NCI-H82 treated with DMSO at 0.1 percent for 48 hours (cell line): Measurements from ENCODE around the gene EIF4G2.

Source experiments
- DNase-seq: peaks from one replicate; lab custom pipeline; 2025; ENCODE audit not compliant: unreplicated experiment; lab: John Stamatoyannopoulos, UW

Gene EIF4G2

DNA sequence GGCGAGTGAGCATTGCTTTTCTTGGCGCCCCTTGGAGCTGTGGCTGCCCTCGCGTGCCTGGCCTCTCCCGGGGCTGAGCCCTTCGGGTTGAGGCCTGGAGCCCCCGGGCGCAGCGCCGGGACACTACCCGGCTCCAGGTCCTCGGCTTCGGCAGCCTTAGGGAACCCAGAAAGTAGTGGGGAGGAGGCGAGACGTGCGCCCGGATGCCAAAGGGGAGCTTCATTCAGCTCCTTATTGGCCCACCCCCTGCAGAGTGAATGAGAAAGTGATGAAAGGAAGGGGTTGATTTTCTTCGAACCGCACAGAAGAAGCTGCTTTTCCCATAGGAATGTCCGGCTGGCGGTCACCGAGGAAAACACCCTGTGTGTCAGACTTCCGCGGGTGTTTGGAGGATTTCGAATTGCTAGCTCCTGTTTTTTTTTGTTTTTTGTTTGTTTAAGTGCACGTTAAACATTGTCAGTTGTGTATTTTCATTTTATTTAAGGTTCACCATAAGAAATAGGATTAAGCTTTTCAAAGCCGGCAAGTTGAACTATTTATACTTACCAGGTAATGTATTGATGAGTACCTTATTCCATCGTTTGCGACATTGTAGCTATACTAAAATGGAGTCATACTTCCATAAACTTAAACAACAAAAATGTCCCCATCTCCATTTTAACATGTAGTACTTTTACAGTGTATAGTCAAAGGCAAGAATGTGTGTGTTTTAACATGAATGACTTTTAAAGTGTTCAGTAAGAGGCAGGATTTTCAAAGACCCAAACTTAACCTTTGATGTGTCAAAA lies 841 bp upstream of the EIF4G2 start:
- no peak for DNase-seq

DNA sequence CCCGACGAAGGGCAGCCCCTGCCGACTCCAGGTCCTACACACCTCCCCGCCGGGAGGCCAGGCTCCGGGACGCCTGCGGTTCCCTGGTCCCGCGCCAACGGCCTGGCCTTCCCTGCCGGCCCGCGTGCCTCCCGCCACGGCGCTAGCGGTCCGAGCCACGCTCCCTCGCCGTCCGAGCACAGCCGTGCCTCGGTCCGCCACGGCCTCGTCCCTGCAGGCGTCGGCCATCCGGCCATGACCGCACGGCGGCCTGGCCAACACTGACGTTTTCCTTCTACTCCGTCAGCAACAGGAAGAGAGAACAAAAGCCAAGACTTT lies 532 bp downstream of the EIF4G2 start:
- DNase-seq = no peak

DNA sequence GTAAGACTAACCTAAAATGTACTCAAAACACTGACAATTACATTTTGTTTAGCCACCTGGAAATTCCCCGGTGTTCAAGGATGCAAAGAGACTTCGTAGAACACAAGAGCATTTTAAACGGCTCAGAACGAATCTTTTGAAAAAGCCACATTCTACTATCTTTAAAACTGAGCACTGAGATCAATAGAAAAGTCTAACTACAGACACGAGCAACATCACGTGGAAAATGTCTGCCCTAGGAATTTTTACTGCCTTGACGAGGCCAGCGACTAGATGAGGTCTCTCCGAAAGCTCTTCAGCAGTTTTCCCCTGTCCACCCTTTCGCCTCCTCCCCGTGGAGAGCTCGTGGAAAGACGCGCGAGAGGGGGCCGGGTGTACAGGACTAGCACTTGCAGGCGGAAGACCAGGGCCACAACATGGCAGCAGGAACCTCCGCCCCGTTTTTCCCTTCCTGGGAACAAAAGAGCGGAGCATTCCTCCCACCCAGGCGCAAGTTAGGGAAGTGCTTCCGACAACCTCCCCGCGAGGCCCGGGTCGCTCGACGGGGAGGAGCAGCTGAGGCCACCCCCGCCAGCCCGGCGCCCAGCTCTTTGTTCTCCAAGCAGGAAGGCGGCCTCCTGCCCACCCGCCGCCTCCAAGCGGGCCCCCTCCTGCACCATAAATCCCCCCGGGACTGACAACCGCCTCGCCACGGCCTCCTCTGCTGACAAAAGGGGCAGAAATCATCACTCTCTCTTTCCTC lies 1.1 kb downstream of the EIF4G2 start:
- no peak for DNase-seq

DNA sequence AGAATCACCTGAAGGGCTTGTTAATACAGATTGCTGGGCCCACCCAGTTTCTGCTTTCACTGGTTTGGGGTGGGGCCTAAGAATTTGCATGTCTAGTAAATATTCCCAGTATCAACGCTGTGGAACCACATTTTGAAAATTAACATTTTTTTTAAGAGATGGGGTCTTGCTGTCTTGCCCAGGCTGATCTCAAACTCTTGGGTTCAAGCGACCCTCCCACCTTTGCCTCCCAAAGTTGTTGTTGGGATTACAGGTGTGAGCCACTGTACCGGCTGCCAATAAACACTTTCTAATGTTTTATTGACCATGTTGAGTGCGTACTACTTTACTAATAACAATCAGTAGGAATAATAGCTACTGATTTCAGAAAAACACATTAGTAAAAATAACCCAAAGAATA lies 2.5 kb downstream of the EIF4G2 start:
- DNase-seq = no peak

DNA sequence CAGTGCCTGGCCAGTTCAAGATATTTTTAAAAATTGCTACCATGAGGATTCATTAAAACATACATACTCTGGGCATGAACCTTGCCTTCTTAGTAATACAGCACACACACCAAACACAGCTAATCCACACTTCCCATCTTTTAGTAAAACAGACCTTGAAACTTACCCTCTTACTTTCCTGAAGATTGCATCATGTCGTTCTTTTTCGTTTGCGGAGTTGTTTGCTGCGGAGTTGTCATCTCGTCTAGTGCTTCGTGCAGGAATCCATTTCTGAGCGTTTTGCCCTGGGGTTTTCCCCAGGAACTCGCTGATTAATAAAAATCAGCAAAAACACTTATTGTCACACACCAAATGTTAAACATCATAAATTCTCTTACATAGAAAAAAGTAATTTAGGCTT lies 3.0 kb downstream of the EIF4G2 start:
- no peak for DNase-seq

DNA sequence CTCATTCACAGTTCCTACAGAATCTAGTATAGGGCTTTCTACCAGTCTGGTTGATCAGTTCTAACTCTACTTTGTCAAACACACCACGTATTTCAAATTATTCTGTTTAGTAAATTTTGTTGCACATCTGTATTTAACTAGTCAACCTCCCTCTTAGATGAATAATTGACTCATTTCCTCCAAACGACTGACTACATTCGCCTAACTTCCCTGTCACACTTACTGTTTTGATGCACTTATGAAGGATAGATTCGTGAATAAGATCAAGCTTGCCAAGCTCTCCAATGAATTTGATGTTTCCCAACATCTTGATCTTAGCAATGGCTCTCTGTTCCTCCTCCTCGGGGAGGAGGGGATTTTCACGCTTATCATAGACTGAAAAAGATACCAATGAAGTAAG lies 5.0 kb downstream of the EIF4G2 start:
- no peak for DNase-seq

DNA sequence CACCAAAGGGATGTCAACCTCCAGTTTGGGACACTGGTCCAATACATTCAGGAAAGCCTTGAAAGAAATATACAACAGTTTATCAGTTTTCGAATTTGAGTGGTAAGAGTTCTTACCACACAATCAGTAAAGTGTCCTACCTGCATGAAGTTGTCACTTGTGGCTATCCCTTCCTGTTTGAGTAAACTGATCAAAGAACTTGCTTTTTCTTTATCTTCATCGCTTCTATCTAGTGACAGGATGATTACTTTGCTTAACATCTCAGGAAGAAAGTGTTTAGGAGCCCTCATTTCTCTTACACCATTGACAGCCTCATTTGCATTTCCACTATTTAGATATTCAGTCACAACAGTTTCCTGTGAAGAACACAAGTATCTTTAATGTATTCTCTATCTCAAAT lies 8.4 kb downstream of the EIF4G2 start:
- no peak for DNase-seq

DNA sequence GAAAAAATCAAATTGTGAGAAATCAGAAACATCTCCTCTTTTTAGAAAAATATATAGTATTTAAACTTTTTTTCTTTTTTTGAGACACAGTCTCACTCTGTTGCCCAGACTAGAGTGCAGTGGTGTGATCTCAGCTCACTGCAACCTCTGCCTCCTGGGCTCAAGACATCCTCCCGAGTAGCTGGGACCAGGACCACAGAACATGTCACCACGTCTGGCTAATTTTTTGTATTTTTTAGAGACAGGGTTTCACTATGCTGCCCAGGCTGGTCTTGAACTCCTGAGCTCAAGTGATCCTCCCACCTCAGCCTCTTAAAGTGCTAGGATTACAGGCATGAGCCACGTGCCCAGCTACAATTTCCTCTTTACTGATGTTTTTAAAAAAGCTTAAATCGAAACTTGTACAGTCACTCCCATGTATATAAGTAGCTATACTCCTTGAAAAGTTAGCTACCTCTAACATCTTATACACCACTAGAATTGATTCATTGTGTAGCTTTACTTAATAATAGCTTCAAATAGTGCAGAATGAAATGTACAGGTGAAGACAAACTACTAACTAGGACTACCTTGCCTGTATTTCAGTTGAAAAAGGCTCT lies 10.3 kb downstream of the EIF4G2 start:
- no peak for DNase-seq

DNA sequence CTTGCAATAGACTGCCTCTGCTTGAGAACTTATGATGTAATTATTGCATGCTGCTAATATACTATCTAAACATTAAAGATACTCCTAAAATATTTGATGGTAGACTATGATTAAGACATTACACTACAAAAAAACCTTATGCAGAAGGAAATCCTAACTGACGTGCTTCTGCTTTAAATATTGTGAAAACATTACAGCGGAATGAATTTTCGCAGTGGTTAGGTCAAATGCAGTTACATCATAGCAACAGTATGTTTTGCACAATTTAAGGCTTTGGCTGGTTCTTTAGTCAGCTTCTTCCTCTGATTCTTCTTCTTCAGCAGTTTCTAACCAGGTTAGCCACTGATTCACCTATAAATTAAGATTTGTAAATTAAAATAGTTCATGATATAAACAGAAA lies 11.2 kb downstream of the EIF4G2 start:
- no peak for DNase-seq

DNA sequence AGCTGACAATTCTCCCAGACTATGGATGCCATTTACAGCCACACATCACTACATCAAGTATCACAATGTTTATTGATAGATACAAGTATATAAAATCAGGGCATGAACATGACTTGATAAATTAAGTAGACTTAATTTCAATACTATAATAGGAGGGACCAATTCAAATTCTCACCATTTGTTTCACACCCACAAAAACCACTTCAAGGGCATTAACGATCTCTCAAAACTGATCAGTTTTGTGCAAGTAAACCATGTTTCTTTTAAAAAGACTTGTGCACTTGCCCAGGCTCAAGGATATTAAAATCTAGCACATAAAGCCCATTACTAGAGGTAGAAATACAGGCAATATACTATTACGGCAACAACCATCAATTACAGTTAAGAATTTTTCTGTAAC lies 11.7 kb downstream of the EIF4G2 start:
- DNase-seq = no peak

DNA sequence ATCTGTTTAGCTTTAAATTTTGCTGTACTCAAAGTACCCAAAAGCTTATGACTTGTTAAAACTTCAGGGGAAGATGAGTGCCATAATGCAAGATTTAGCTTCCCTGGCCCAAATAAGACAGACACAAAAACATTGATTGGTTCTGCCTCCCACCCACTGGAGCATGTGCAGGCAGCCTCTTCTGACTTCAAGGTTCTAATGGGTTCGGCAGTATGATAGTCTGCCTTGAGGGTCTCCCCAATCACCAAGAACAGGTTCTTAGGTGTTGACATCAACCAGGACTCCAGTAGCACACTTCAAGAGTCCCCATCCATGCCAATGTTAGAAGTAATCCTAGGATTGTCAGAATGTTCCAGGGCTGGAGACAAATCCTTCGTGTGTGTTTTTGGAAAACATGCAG lies 12.5 kb downstream of the EIF4G2 start:
- no peak for DNase-seq

DNA sequence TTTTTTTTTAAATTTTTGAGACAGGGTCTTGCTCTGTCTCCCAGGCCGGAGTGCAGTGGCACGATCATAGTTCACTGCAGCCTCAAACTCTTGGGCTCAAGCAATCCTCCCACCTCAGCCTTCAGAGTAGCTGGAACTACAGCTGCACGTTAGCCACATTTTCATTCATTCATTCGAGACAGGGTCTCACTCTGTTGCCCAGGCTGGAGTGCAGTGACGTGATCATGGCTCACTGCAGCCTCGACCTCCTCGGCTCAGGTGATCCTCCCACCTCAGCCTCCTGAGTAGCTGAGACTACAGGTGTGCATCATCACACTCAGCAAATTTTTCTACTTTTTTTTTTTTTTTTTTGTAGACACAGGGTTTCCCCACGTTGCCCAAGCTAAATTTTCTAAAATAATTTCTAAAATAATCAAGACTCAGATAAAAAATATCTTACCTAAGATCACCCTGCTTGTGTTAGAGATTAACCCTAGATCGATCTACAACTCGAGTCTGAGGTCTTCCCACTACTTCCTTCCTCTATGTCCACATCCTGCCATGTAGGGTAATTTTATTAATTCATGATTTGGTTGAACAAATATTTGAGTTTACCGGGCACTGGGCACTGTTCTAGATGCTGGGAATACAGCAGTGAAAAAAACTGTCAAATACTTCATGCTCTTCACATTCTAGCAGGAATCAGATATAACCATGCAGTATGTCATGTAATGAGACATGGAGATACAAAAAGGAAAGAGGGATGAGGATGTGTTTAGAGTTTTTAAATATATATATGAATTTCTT lies 15.1 kb downstream of the EIF4G2 start:
- DNase-seq = no peak

DNA sequence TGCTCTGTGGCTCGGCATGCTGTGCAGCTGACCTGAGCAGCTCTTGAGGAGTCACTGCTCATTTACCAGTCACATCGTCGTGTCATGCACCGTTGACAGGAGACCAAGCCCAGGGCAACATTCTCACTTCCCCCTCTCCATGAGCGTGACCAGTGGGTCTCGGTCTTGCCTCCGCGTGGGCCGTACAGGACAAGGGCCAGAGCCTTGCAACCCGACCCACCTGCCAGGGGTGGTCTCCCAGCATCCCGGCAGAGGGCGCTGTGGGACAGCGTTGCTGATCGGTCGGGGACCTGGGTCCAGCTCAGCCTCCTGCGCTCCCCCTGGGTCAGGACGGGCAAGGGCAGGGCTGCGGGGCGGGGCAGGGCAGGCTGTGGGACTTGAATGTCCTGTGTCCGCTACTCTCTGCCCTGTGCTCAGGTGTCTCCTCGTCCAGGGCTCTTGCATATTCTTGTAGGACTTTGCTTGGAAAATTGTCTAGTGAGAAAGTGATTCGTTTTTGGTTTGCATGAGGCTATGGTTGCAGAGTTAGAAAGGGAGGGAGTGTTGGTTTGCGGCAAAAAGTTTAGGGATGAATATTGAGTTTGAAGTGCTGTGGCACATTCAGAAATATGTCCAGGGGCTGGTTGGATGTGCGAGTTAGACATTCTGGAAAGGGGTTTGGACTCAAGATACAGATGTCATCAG lies 16.2 kb downstream of the EIF4G2 start:
- DNase-seq = peak; percentile 42

DNA sequence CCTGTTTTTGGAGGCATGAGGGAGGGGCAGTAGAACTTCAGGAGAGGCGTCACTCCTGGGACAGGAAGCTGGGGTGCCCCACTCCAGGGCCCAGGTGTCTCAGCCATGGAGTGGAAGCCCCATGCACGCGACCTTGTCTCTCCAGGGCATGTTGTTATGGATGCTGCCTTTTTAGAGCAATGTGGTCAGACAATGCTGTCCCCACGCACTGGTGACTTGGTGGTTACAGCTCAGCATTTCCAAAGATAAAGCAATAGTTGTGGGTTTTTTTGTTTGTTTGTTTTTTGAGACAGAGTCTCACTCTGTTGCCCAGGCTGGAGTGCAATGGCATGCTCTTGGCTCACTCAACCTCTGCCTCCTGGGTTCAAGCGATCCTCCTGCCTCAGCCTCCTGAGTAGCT lies 22.3 kb downstream of the EIF4G2 start:
- no peak for DNase-seq

DNA sequence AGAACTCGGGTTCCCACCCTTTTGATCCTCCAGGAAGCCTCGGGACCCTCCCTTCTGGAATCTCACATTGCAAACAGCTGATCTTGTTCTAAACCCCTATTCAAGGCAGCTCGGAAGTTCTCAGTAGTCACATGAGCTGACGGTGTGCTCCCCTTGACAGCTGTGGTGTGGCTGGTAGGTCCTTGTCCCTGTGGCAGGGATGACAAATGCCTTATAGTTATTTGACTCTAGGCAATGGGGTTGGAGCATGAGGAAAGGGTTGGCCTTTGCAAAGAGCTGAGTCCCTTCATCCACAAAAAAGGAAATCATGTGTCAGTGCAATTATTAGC lies 23.6 kb downstream of the EIF4G2 start:
- no peak for DNase-seq

DNA sequence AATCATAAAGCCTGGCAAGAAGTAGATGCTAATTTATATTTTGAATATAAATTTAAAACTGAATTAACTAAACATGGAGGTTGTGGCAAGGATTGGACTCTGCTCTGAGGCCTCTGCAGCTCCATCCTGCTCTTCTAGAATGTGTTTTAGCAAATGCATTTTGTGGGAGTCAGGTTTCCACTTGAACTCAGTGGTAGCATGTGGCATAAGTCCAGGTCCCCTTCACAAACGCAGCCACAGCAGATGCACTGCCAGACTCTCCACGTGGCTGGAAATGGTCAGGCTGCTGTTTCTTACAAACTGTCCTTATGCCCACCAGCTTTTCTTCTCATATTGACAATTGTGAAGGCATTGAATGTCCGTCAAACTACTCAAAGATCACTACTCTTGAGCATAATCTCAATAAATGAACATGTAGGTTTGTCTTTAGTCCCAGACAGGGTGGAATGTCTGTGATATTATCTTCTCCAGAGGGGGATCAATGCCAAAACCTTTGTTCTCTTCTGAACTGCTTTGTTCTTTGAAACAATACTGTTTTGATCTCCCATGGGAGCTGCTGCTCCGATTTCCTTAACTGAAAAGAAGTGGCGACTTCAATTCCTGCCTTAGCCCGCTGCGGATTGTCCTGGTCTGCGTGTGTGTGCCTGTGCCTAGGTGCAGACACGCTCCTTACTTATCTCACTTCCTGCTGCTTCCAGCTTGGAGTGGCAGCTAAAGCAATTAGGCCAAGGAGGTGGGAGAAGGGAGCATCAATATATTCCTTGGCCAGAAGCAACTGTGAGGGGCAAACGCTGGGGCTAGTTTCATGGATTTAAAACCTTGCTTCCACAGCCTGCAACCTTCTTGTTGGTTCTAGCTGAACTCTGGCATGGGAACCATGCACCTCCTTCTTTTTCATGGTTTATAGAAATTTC lies 24.2 kb downstream of the EIF4G2 start:
- DNase-seq = no peak

DNA sequence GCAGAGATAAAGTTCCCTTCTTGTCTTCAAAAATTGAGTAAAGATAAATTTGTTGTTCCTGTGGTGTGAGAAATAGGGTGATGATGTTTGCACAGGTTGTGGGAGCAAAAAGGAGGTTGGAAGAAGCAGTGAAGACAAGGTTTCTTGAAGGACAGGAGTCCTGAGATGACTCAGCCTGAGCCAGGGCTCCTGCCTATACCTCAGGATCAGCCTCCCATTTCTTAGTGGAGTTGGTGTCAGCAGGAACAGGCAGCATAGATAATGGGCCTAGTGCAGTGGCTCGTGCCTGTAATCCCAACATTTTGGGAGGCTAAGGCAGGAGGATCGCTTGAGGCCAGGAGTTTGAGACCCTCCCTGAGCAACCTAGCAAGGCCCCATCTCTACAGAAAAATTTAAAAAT lies 28.7 kb downstream of the EIF4G2 start:
- DNase-seq = no peak

DNA sequence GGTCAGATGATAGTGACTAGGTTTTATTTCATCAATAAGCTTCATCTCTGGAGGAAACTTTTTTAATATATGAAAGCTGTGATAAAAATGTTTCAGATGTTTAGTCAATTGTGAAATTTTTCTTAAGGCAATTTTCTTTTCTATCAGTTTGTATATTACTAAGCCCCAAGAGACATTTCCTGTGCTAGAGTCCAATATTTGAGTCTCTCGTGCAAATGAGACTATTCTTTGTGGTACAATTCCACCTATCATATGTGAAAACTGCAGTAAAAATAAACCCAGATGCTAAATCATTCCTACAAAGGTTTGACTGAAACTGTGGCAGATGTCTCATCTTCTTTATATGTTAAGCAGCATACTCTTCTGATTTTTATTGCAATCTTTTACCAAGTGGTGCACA lies 29.6 kb downstream of the EIF4G2 start:
- DNase-seq = no peak

DNA sequence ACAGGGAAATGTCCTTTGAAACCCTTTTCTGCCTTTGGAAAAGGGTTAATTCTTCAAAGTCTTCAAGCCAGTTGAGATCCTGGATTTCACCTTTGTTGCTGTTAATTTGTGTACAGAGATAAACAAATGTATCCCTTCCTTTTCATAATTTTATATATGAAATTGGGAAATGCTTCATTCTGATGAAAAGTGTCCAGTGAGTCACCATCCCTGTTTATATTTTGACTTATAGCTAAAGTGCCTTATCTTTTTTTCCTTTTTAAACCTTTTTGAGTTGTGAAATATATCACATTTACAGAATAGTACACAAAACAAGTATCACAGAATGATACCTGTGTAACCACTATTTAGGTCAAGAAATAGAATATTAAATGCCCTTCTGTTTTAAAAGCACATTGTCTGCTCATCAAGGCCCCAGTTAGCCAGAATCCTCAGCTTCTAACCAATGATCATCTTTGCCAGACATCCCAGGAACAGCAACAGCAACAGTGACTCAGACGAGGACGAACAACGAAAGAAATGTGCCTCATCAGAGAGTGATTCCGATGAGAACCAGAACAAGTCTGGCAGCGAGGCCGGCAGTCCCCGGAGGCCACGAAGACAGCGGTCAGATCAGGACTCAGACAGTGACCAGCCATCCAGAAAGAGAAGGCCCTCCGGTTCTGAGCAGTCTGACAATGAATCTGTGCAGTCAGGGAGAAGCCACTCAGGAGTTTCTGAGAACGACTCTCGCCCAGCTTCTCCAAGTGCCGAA lies 30.3 kb downstream of the EIF4G2 start:
- DNase-seq = no peak

DNA sequence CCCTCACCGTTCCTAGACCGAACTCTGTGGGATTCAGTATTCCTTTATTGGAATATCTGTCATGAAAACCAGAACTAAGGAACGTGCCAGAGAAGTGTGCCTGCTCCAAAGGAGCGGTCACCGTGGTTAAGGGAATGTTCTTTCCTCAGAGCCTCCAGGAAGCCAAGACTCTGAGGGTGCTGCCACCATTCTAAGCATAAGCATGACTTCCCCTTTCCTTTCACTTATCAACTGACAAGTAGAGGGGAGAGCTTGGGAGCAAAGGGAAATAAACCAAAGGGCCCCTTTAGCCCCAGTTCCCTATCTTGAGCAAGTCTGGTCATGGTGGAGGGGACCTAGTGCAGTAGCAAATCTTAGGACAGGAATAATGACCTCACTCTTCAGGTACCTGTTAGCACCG lies 30.9 kb downstream of the EIF4G2 start:
- DNase-seq = no peak
